ENCODE measurements around the gene POLE3. TPM values are rescaled to one million over a fixed set of nuclear protein-coding genes. Genes with fewer than 3 reads are reported as not detected.
"Not testable (repeated sequence)": the region's sequence is repeated elsewhere in the genome, so short reads cannot be mapped to it uniquely, and the experiment has no call there.

The POLE3 gene
- total and polyA plus RNA-seq, 4 experiments from 2014 or later, result 46.9 to 179 (median 74.9) TPM

DNA sequence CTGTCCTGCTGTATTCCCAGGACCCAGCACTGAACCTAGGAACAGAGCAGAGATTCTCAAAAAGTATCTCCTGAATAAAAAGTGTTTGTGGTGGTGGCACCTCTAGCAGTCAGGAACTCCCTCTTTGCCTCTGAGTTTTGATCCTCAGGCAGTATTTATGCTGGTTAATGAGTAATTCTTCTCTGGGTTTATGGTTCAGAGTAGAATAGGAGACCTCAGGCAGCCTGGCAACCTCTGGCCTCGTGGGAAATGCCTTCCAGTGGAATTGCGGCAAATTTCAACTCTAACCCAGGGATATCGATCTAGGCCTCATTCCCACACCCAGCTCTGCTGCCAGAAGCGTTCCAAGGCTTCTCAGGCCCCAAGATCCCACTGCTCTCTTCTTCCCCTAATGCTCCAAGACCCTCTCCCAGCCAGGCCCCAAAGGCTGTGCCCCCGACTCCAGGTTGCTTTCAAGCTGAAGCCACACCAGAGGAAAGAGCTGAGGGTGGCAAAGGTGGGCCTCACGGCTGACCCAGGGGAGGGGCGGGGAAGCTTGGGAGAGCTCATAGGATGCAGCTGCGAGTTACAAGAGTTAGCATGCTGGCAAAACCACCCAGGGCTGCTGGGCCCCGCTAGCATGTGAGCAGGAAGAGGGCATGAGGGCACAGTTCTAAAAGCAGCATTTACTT, 22.8 kb downstream of the POLE3 start:
- Histone ChIP-seq H3K4me3 (ENCODE audit: low read length in 2 of 2) (no peak overlapping the region), H3K27ac (ENCODE audit: low read depth, low read length) (no peak overlapping the region), H3K4me1 (ENCODE audit: insufficient read depth, low read length) (no peaks in the 10 kb centered on the region), H3K9me3 (ENCODE audit: control insufficient read depth in 1 of 2, low read length in 2 of 2) (no peaks in the 10 kb centered on the region), H3K36me3 (ENCODE audit: insufficient read depth, low read length) (peaks cover 39% of the 10 kb centered on the region), H3K27me3 (ENCODE audit: insufficient read depth, low read length) (no peaks in the 10 kb centered on the region)
- Mint-ChIP-seq H3K36me3 (peaks cover 25 to 45% of the 10 kb centered on the region in 2 donors), H3K4me3 (no peak overlapping the region), H3K4me1 (no peaks in the 10 kb centered on the region), H3K27me3 (no peaks in the 10 kb centered on the region), H3K27ac (peak overlapping the region in 1 of 7 donors; percentile 29), H3K9me3 (no peaks in the 10 kb centered on the region)
- ChIA-PET POLR2A (ENCODE audit: partially characterized antibody) (interaction anchor here (1.8 kb wide), 1 partner anchor 11 kb away, joined by 9 read pairs; the partner anchor contains the start of gene HDHD3), CTCF (ENCODE audit: partially characterized antibody) (interaction anchor here (1.5 to 1.9 kb wide), 2 partner anchors 13 to 114 kb away, joined by 4 to 6 read pairs; partner anchors contain the start of gene ALAD)
- intact Hi-C loops (cut with micrococcal nuclease), result no loop called here
- DNase-seq, result no peak

DNA sequence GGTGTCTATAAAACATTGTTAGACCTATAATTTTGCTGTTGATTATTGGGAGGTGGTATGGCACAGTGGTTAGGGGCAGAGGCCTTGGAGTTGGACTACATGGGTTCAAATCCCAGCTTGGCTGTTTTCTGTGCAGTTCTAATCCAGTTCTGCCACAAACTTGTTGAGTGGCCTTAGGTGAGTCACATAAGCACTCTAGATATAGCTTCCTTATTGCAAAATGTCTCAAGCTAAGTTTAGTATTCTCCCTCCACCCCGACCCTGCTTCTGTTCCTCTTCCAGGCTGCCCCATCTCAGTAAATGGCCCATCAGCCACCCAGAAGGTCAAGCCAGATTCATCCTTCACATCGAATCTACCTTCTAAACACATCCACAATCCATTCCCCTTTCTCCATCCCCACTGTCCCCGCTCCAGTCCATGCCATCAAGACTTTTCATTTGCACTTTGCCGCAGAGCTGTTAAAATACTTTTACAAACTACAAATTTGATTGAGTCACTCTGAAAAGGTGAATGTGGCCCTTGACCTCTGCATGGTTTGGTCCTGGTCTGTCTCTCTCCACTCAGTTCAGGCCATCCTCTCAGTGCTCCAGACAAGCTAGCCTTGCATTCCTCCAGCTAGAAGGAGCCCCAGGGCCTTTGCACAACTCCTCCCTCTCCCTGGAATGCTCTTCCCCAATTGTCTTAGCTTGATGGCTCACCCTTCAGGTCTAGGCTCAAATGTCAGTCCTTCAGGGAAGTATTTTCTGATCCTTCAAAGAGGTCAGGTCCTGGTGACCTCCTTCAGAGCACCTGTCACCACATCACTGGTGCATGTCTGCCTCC, 23.7 kb downstream of the POLE3 start:
- peaks cover 25 to 38% of the 10 kb centered on the region in 2 donors for H3K36me3 Mint-ChIP-seq
- no peak for DNase-seq
- H3K27ac Mint-ChIP-seq, result peak overlapping the region in 1 of 7 donors; percentile 55
- Histone ChIP-seq H3K4me1 (ENCODE audit: insufficient read depth, low read length) (no peaks in the 10 kb centered on the region), H3K9me3 (ENCODE audit: control insufficient read depth in 1 of 2, low read length in 2 of 2) (no peaks in the 10 kb centered on the region), H3K4me3 (ENCODE audit: low read length in 2 of 2) (no peak overlapping the region), H3K27me3 (ENCODE audit: insufficient read depth, low read length) (no peaks in the 10 kb centered on the region), H3K36me3 (ENCODE audit: insufficient read depth, low read length) (peaks cover 39% of the 10 kb centered on the region), H3K27ac (ENCODE audit: low read depth, low read length) (no peak overlapping the region)
- ChIA-PET CTCF (ENCODE audit: partially characterized antibody) (interaction anchor here (1.3 to 1.9 kb wide), 4 partner anchors 14 to 114 kb away, joined by 3 to 6 read pairs (median 4); no protein-coding TSS in a partner anchor), POLR2A (ENCODE audit: partially characterized antibody) (interaction anchor here (1.8 kb wide), 1 partner anchor 10 kb away, joined by 9 read pairs; the partner anchor contains the start of gene HDHD3)
- intact Hi-C loops (cut with micrococcal nuclease), result no loop called here
- no peak overlapping the region for H3K4me3 Mint-ChIP-seq
- no peaks in the 10 kb centered on the region for H3K4me1 Mint-ChIP-seq
- H3K9me3 Mint-ChIP-seq, result no peaks in the 10 kb centered on the region
- no peaks in the 10 kb centered on the region for H3K27me3 Mint-ChIP-seq

DNA sequence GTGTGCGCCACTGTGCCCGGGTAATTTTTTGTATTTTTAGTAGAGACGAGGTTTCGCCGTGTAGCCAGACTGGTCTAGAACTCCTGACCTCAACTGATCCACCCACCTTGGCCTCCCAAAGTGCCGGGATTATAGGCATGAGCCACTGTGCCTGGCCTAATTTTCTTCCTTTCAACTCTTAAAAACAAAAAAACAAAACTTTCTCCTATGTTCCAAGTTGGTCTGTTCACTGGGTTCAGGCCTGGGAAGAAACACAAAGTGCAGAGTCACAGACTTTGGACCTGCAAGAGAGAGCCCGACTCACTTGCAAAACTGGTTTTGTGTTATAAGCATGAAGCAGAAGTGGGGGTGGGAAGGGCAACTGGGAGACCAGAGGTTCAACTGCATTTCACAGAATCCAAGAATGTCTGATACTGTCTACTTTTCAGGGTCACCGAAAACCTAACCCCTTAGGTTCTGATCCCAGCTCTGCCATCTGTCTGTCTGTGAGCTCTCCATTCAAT, 28.5 kb downstream of the POLE3 start:
- peak overlapping the region in 1 of 7 donors; percentile 30 for H3K27ac Mint-ChIP-seq
- Histone ChIP-seq H3K27me3 (ENCODE audit: insufficient read depth, low read length) (no peaks in the 10 kb centered on the region), H3K4me1 (ENCODE audit: insufficient read depth, low read length) (peaks cover 3% of the 10 kb centered on the region), H3K27ac (ENCODE audit: low read depth, low read length) (no peak overlapping the region), H3K4me3 (ENCODE audit: low read length in 2 of 2) (no peak overlapping the region), H3K9me3 (ENCODE audit: control insufficient read depth in 1 of 2, low read length in 2 of 2) (no peaks in the 10 kb centered on the region), H3K36me3 (ENCODE audit: insufficient read depth, low read length) (peaks cover 3% of the 10 kb centered on the region)
- H3K4me1 Mint-ChIP-seq, result peaks cover 4 to 7% (median 4%) of the 10 kb centered on the region in 4 donors
- H3K27me3 Mint-ChIP-seq, result no peaks in the 10 kb centered on the region
- ChIA-PET CTCF (ENCODE audit: partially characterized antibody) (no interaction called here), POLR2A (ENCODE audit: partially characterized antibody) (no interaction called here)
- intact Hi-C loops (cut with micrococcal nuclease), result no loop called here
- no peak for DNase-seq
- H3K4me3 Mint-ChIP-seq, result no peak overlapping the region
- H3K36me3 Mint-ChIP-seq, result peaks cover 5 to 7% of the 10 kb centered on the region in 2 donors
- no peaks in the 10 kb centered on the region for H3K9me3 Mint-ChIP-seq

DNA sequence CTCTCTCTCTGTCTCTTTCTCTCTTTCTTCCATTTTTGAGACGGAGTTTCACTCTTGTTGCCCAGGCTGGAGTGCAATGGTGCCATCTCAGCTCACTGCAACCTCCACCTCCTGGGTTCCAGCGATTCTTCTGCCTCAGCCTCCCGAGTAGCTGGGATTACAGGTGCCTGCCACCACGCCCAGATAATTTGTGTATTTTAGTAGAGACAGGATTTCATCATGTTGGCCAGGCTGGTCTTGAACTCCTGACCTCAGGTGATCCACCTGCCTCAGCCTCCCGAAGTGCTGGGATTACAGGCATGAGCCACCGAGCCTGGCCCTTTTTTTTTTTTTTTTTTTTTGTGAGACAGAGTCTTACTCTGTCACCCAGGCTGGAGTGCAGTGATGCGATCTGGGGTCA, 29.0 kb downstream of the POLE3 start:
- H3K4me1 ChIP-seq (ENCODE audit: insufficient read depth, low read length); H3K4me3 Mint-ChIP-seq; H3K9me3 ChIP-seq (ENCODE audit: control insufficient read depth in 1 of 2, low read length in 2 of 2); CTCF ChIA-PET (ENCODE audit: partially characterized antibody); H3K27me3 ChIP-seq (ENCODE audit: insufficient read depth, low read length); H3K36me3 Mint-ChIP-seq; H3K27me3 Mint-ChIP-seq; H3K27ac ChIP-seq (ENCODE audit: low read depth, low read length); H3K9me3 Mint-ChIP-seq; intact Hi-C loops (cut with micrococcal nuclease); H3K4me3 ChIP-seq (ENCODE audit: low read length in 2 of 2); H3K36me3 ChIP-seq (ENCODE audit: insufficient read depth, low read length); POLR2A ChIA-PET (ENCODE audit: partially characterized antibody); DNase-seq: not testable (repeated sequence)
- H3K4me1 Mint-ChIP-seq, result peaks cover 4 to 11% (median 5%) of the 10 kb centered on the region in 4 donors
- H3K27ac Mint-ChIP-seq, result peak overlapping the region in 2 of 7 donors; percentile 47 to 66

DNA sequence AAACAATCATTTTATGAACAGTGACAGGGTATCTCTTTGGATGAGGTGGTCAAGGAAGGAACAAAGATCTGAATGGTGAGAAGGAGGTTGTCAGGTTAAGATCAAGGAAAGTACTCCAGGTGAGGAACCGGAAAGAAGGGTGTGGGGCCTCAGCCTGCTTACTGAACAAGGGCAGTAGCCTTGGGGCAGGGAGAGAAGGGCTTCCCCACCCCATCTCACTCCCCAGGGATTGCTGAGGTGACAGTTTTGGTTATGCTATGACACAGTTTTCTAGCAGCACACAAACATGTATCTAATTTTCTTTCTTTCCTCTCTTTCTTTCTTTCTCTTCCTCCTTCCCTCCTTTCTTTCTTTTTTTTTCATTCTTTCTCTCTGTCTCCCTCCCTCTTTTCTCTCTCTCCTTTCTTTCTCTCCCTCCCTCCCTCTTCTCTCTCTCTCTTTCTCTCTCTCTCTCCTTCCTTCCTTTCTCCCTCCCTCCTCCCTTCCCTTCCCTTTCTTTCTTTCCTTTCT, 29.6 kb downstream of the POLE3 start:
- Mint-ChIP-seq H3K36me3 (no peaks in the 10 kb centered on the region), H3K27me3 (no peaks in the 10 kb centered on the region), H3K9me3 (no peaks in the 10 kb centered on the region), H3K4me1 (peaks cover 4 to 11% (median 7%) of the 10 kb centered on the region in 4 donors), H3K27ac (peak overlapping the region in 5 of 7 donors; percentile 9 to 63 (median 53)), H3K4me3 (no peak overlapping the region)
- Histone ChIP-seq H3K9me3 (ENCODE audit: control insufficient read depth in 1 of 2, low read length in 2 of 2) (no peaks in the 10 kb centered on the region), H3K27ac (ENCODE audit: low read depth, low read length) (no peak overlapping the region), H3K36me3 (ENCODE audit: insufficient read depth, low read length) (no peaks in the 10 kb centered on the region), H3K4me3 (ENCODE audit: low read length in 2 of 2) (no peak overlapping the region), H3K4me1 (ENCODE audit: insufficient read depth, low read length) (peaks cover 4% of the 10 kb centered on the region), H3K27me3 (ENCODE audit: insufficient read depth, low read length) (no peaks in the 10 kb centered on the region)
- CTCF ChIA-PET (ENCODE audit: partially characterized antibody), result no interaction called here
- intact Hi-C loops (cut with micrococcal nuclease), result no loop called here
- POLR2A ChIA-PET (ENCODE audit: partially characterized antibody), result no interaction called here
- no peak for DNase-seq

DNA sequence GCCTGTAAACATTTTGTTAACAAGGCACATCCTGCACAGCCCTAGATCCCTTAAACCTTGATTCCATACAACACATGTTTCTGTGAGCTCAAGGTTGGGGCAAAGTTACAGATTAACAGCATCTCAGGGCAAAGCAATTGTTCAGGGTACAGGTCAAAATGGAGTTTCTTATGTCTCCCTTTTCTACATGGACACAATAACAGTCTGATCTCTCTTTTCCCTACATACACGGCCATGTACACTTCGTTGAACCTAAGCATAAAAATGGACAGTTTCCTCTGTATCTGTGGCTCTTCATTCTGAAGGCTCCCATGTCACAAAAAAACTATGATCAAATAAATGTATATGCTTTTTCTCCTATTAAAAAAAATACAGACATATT, 30.7 kb downstream of the POLE3 start:
- peak overlapping the region in 1 of 8 donors; percentile 40 for H3K4me3 Mint-ChIP-seq
- H3K27me3 ChIP-seq (ENCODE audit: insufficient read depth, low read length); DNase-seq; H3K36me3 ChIP-seq (ENCODE audit: insufficient read depth, low read length); H3K27ac ChIP-seq (ENCODE audit: low read depth, low read length); H3K4me3 ChIP-seq (ENCODE audit: low read length in 2 of 2); H3K9me3 ChIP-seq (ENCODE audit: control insufficient read depth in 1 of 2, low read length in 2 of 2); H3K36me3 Mint-ChIP-seq; CTCF ChIA-PET (ENCODE audit: partially characterized antibody); POLR2A ChIA-PET (ENCODE audit: partially characterized antibody); H3K9me3 Mint-ChIP-seq; H3K27me3 Mint-ChIP-seq: not testable (repeated sequence)
- peaks cover 11 to 22% (median 16%) of the 10 kb centered on the region in 4 donors for H3K4me1 Mint-ChIP-seq
- H3K4me1 ChIP-seq (ENCODE audit: insufficient read depth, low read length), result peaks cover 13% of the 10 kb centered on the region
- H3K27ac Mint-ChIP-seq, result peak overlapping the region in 1 of 7 donors; percentile 32
- intact Hi-C loops (cut with micrococcal nuclease), result loop anchor here (10.0 kb wide), 1 partner anchor 155 kb away; the partner anchor contains the start of genes FKBP15 and SLC31A1
